H54 (cell line): Measurements from ENCODE around the gene CFAP45.

Source experiments
- DNase-seq: peaks from one replicate; pipeline ENCODE4 v3.0.0; 2011; ENCODE audit warnings: low spot score, mixed read lengths; ENCODE audit not compliant: insufficient read length
- FAIRE-seq: peaks from 3 replicates; lab custom pipeline; 2011; peaks lifted over from hg19 to GRCh38; lab: Jason Lieb, UNC
- POLR2A ChIP-seq: IDR thresholded peaks from 2 replicates; pipeline ENCODE4 v1.6.1; 2011; ENCODE audit warnings: low read depth, mild to moderate bottlenecking, low read length

CFAP45 gene

DNA sequence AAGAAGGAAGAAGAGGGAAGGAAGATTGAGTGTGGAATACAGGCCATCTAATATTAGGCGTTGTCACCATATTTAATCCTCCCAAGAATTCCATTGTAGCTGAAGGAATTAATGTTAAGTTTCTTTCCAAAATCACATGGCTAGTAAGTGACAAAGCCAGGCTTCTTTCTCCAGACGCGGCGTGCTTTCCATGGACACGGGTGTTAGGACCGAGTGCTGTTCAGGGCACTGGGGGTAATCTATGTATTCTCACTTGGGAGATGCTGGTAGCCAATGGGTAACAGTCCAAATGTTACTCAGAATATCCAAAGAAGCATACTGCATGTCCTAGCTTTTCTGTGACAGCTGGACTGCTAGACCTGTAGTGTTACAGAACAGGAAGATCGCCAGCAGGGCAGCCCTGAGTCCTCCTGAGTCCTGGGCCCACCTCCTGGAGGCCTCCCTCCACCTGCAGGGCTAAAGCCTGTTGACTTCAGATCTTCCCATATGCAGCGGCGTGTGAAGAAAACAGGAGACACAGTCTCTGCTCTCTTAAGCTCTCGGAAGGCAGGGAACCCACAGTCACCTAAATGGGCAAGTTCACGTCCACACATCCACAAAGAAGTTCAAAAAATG is 40.1 kb upstream of the CFAP45 start:
- DNase-seq (no peak), FAIRE-seq (no peak)
- TF ChIP-seq POLR2A = no peak

DNA sequence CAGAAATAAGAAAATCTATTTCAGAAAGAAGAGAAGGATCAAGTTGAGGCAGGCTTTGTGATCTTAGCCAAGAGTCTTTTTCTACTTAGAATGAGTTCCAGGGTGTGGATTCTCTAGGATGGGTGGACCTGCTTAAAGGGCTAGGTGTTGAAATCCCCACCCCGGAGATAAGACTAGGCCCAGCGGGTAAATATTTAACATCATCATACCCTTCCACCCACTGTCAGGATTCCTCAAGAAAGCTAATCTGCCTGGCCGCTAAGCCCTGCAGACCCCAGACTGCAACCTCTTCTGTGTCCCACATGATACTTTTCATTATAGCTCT is 39.7 kb upstream of the CFAP45 start:
- FAIRE-seq (no peak), DNase-seq (no peak)
- no peak for TF ChIP-seq POLR2A

DNA sequence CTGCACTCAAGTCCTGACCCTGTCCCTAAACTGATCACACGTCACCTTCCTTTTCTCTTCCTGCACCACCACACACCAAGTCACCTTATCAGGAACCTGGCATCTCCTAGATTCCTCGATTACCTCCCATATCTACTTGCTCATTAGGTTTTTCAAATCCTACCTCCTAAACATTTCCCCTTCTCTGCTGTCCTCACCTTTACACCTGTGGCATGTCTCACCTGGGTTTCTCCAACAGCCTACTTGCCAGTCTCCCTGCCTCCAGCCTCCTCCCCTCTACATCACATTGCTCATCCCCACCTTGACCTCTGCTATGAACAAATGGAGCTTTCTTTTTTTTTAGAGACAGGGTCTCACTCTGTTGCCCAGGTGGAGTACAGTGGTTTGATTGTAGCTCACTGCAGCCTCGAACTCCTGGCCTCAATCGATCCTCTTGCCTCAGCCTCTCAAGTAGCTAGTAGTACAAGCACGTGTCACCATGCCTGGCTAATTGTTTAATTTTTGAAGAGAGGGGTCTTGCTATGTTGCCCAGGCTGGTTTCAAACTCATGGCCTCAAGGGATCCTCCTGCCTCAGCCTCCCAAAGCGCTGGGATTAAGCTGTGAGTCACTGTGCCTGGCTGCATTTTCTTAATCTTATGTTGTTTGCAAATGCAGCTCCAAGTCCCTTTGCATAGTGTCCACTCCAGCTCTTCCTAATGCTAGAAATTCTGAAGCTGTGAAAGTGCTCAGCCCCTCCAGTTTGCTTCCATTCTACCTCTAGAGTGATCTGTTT is 39.1 kb upstream of the CFAP45 start:
- TF ChIP-seq POLR2A = no peak
- DNase-seq (no peak), FAIRE-seq (no peak)

DNA sequence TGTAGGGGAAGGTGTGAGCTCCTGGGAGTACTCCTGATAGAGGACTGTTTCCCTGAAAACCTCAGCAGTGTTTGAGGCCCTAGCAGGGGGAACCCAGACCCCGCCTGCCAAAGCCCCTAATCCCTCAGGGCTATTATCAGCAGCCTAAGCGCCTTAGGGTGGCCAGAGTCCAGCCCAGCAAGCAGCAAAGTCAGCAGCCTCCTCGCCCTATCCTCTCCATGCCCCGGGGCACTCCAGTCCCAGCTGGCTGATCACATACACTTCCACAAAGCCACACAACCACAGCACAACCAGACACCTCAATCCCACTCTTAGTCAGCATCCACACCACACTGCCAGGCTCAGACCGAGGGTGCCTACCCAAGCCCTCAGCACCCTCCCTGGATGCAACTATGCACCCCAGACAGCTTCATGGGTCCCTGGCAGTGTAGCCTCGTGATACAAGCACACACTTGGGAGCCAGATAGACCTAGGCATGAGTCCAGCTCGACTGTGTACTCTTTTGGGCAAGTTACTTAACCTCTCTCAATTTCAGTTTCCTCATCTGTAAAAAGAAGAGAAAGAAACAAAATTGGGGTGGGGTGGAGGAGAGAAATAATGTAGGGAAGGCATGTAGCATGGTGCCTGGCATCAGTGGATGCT is 38.4 kb upstream of the CFAP45 start:
- no peak for TF ChIP-seq POLR2A
- FAIRE-seq (no peak), DNase-seq (no peak)

DNA sequence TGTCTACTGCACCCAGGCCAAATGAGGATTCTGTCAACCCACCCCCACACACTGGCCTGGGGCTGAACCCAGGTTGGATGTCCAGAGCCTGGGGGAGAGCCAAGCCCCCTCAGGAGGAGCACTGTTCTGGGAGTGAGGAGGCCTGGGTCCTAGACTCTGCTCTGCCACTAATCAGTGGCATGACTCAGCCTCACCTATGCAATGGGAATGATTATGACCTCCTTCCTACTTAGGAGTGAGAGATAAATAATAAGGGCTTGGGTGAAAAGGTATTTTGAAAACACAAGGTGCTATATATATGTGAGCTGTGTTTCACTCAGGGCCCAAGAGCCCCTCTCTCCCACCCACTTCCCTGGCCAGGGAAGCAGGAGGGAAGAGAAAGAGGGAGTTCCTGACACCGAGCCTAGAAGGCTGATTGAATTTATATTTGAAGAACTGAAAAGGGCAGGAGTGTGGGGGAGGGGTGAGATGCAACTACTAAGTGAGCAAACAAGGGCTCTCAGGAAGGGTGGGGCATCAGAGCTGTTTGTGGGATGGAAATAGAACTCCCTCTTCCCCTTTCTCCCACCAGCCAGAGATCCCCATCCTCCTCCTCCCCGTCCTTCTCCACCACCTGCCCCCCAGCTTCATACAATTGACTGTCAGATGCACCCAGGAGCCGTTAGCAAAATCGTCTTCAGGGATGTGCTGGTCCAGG is 37.2 kb upstream of the CFAP45 start:
- TF ChIP-seq POLR2A = no peak
- FAIRE-seq (no peak), DNase-seq (no peak)

DNA sequence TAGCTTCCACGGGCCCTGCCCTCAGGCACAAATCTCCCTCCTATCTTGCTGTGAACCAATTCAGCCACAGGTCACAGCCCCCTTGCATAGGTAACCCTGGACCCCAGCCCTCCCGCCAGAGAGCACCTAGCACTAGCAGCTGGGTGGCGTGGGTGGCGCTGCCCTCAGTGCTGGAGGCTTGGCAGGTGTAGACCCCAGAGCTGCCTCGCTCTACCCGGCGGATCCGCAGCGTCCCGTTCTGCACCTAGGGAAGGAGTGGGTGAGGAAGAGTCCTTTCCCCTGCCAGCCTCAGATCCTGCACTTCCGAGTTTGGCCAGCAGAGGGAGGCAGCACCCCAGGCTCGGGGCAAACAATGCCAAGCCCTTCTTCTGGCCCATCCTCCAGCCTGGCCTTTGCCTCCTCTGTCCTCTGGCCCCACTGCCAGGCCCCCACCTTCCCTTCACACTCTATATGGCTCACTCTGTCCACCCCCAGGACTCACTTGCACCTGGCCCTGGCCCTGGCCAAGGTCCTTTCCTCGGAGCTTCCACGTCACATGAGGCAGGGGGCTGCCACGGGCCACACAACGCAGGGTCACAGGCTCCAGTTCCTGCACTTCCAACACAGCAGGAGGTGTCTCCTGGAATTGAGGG is 36.4 kb upstream of the CFAP45 start:
- no peak for TF ChIP-seq POLR2A
- DNase-seq (peak; percentile 91), FAIRE-seq (no peak)

DNA sequence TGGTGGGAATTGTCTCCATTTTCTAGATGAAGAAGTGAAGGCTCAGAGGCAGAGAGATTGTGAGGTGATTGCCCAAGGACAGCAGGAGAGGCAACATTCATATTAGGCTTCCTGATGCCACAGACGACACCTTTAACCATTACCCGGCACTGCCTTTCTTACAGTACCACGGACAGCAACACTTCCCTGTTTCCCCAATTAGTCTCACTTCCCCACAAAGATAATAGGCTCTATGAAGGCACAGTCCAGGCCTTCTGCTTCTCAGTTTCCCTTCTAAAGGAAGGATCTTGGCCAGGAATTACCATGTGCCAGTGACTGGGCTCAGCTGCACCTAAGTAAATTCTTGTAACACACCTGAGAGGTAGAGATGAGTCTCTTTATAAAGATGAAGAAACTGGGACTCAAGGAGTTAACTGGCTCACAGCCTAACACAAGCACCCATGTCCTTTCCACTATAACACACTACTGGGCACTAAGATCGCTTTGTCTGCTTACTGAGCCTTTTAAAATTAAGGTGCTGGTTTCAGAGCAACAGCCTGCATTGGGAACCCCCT is 35.8 kb upstream of the CFAP45 start:
- TF ChIP-seq POLR2A = no peak
- no peak for DNase-seq
- FAIRE-seq = no peak

DNA sequence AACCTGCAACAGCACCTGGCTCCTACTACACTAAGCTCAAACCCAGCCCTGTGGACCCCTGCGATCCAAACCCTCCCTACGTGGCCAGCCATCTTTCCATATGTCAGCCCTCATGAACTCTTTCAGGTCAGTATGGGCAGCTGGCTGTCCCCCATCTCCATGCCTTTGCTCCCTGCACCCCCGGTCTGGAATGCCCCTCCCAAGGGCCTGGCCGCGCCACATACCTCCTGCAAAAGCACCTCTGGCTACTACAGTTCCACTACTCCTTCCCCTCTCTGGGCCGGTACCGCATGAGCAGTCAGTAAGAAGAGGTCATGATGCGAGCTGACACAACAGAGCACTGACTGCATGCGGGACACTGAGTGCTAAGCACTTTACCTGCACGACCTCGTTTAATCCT is 35.3 kb upstream of the CFAP45 start:
- no peak for FAIRE-seq
- no peak for TF ChIP-seq POLR2A

DNA sequence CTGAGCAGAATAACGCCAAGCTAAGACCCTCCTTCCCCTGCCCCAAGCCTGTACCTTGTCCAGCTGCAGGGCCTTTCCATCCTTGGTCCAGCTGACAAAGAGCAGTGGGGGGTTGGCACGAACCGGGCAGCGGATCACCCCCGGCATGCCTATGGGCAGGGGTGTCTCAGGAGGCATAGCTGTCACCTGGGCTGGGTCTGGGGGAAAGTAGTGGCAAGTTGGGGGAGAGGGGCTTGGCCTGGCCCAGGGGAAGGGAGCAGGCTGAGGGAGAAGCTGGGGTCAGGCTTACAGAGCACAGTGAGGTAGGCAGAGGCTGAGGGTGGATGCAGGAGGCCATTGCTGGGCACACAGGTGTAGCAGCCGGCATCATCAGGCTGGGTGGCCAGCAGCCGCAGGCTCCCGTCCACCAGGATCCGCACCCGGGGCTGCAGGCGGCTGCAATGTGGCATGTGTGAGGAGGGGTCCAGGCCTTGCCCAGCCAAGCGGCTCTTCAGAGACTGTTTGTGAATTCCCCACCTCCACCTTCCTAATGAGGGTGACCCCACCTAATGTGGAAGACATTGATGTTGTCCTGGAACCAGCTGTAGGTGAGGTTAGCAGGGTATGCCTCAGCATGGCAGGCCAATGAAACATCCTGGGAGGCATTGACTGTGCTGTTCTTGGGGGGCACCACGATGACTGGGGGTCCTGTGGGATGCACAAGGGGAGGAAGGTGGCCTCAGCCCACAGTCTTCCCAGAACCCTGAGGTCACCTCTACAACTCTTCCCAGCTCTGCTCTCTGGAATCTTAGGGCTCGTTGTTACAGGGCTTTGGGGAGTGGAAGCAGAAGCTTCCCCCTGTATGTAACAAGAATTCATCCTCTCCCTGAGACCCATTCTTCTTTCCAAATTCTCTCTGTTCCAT is 34.4 kb upstream of the CFAP45 start:
- TF ChIP-seq POLR2A = no peak
- FAIRE-seq (no peak), DNase-seq (no peak)

More for the DNA sequence above, 35.3 kb upstream of the CFAP45 start:
- DNase-seq = no peak

DNA sequence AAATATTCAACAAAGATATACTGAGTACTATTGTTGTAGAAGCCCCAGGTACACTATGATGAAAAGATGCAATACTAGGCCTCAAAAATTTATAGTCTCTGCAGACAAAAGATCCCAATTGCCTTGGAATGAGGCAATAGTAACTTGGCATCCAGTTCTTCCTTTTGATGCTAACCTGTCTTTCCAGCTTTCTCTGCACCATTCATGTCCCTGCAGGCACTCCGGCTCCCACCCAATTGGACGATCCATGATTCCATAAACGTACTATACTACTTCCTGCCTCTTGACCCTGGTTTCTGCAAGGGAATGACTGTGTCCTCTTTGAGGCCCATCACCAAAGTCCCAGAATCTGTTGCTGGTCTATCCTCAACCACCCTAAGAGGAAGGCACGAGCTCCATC is 33.4 kb upstream of the CFAP45 start:
- no peak for TF ChIP-seq POLR2A
- no peak for DNase-seq
- FAIRE-seq = no peak

DNA sequence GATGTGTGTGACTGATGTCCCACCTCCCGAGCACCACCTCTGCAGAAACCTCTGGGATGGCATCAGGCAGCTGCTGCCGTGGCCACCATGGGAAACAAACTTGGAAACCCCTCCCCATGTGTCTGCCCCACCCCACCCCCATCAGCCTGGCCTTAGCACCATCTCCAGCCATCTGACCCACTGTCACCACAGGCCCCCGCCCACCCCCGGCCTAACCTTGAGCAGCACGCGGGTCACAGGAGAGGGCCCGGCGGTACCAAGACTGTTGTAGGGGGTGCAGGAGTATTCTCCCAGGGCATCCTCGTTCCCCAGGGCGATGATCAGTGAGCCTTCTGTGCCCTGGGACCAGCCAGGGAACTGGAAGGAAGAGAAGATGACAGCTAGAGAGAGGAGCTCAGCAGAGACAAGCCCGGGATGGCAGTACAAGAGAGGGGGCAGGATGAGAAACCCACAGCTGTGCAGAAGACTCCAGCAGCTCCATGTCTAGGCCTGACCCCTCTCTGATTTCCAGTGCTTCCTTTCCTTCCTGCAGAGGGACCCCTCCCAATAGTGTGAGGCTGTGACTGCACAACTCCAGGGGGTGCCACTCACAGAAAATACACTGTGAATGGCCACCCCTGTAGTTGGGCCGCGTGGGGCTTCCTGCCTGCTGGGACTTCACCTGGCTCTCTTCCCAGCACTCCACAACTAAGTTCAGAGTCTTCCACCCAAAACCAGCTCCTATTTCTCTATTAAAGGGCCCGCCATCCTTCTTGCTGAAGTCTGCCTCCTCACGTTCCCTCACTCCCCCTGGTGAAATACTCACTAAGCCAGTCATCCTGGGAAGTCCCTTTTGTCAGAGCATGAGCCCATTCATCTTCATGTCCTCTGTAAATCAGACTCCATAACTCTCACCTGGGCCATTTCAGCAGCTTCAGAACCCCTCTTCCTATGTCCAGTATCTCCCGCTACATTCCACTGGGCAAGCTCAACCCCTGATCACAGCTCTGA is 32.6 kb upstream of the CFAP45 start:
- no peak for FAIRE-seq
- no peak for TF ChIP-seq POLR2A
- DNase-seq = no peak
